NCI-H2081 (cell line): ENCODE results near the gene CDH4.

Source experiments
- DNase-seq, 2 experiments: peaks; one replicate each; lab custom pipeline; 2025; lab: John Stamatoyannopoulos, UW

Gene CDH4

GRCh38 chr20:61719691-61720347, 467.8 kb downstream of the CDH4 start:
- no peak for DNase-seq

GRCh38 chr20:61720348-61720696, 468.3 kb downstream of the CDH4 start:
- no peak for DNase-seq

- no peak for DNase-seq
Measured at GRCh38 chr20:61722146-61722678, 470.2 kb downstream of the CDH4 start.

- no peak for DNase-seq
Measured at GRCh38 chr20:61723529-61724257, 471.6 kb downstream of the CDH4 start.

GRCh38 chr20:61724376-61724775, 472.3 kb downstream of the CDH4 start:
- no peak for DNase-seq

- no peak for DNase-seq
Measured at GRCh38 chr20:61725145-61725544, 473.1 kb downstream of the CDH4 start.

- no peak for DNase-seq
Measured at GRCh38 chr20:61725966-61726365, 473.9 kb downstream of the CDH4 start.

- no peak for DNase-seq
Measured at GRCh38 chr20:61726979-61727378, 474.9 kb downstream of the CDH4 start.

- DNase-seq, result no peak
Measured at GRCh38 chr20:61727761-61728160, 475.7 kb downstream of the CDH4 start.

- no peak for DNase-seq
Measured at GRCh38 chr20:61728326-61728725, 476.3 kb downstream of the CDH4 start.

- no peak for DNase-seq
Measured at GRCh38 chr20:61728786-61729770, 477.0 kb downstream of the CDH4 start.

GRCh38 chr20:61730631-61731362, 478.7 kb downstream of the CDH4 start:
- DNase-seq, result no peak

- DNase-seq, result no peak
Measured at GRCh38 chr20:61731363-61732181, 479.5 kb downstream of the CDH4 start.

- DNase-seq, result no peak
Measured at GRCh38 chr20:61732511-61733210, 480.6 kb downstream of the CDH4 start.

GRCh38 chr20:61733216-61733615, 481.2 kb downstream of the CDH4 start:
- no peak for DNase-seq

- no peak for DNase-seq
Measured at GRCh38 chr20:61733891-61734732, 482.1 kb downstream of the CDH4 start.

GRCh38 chr20:61734733-61735502, 482.9 kb downstream of the CDH4 start:
- DNase-seq, result no peak

GRCh38 chr20:61735503-61735785, 483.4 kb downstream of the CDH4 start:
- DNase-seq, result no peak
